Measurements from ENCODE around the gene PPIH.
"Not testable (repeated sequence)": the region's sequence is repeated elsewhere in the genome, so short reads cannot be mapped to it uniquely, and the experiment has no call there.

PPIH gene

GRCh38 chr1:42684139-42684538, 25.9 kb downstream of the PPIH start:
- H3K27me3 ChIP-seq (ENCODE audit: control insufficient read depth, insufficient read depth, low read length): no peaks in the 10 kb centered on the region
- no peaks in the 10 kb centered on the region for H3K9me3 ChIP-seq (ENCODE audit: control insufficient read depth, low read depth, low read length)
- peaks cover 54% of the 10 kb centered on the region for H3K36me3 ChIP-seq (ENCODE audit: control insufficient read depth, low read depth, low read length)
- H3K4me3 ChIP-seq (ENCODE audit: low read length): peak overlapping the region; percentile 92
- H3K4me1 ChIP-seq (ENCODE audit: control insufficient read depth, low read depth, low read length): peaks cover 19% of the 10 kb centered on the region
- peak overlapping the region; percentile 92 for H3K9ac ChIP-seq (ENCODE audit: low read length)
- no peak overlapping the region for H3K27ac ChIP-seq (ENCODE audit: low read length)

GRCh38 chr1:42686418-42686817, 28.2 kb downstream of the PPIH start:
- H3K4me3 ChIP-seq (ENCODE audit: low read length): peak overlapping the region; percentile 92
- no peak overlapping the region for H3K27ac ChIP-seq (ENCODE audit: low read length)
- H3K4me1 ChIP-seq (ENCODE audit: control insufficient read depth, low read depth, low read length): peaks cover 22% of the 10 kb centered on the region
- no peaks in the 10 kb centered on the region for H3K9me3 ChIP-seq (ENCODE audit: control insufficient read depth, low read depth, low read length)
- H3K9ac ChIP-seq (ENCODE audit: low read length): no peak overlapping the region
- peaks cover 60% of the 10 kb centered on the region for H3K36me3 ChIP-seq (ENCODE audit: control insufficient read depth, low read depth, low read length)
- no peaks in the 10 kb centered on the region for H3K27me3 ChIP-seq (ENCODE audit: control insufficient read depth, insufficient read depth, low read length)

- H3K4me1 ChIP-seq (ENCODE audit: control insufficient read depth, low read depth, low read length): peaks cover 20% of the 10 kb centered on the region
- no peak overlapping the region for H3K9ac ChIP-seq (ENCODE audit: low read length)
- peaks cover 64% of the 10 kb centered on the region for H3K36me3 ChIP-seq (ENCODE audit: control insufficient read depth, low read depth, low read length)
- H3K27me3 ChIP-seq (ENCODE audit: control insufficient read depth, insufficient read depth, low read length): no peaks in the 10 kb centered on the region
- no peaks in the 10 kb centered on the region for H3K9me3 ChIP-seq (ENCODE audit: control insufficient read depth, low read depth, low read length)
- no peak overlapping the region for H3K4me3 ChIP-seq (ENCODE audit: low read length)
- H3K27ac ChIP-seq (ENCODE audit: low read length): no peak overlapping the region
These were observed 31.7 kb downstream of the PPIH start for GRCh38 chr1:42689912-42690311.

- no peak overlapping the region for H3K27ac ChIP-seq (ENCODE audit: low read length)
- H3K36me3 ChIP-seq (ENCODE audit: control insufficient read depth, low read depth, low read length): peaks cover 64% of the 10 kb centered on the region
- H3K9ac ChIP-seq (ENCODE audit: low read length): no peak overlapping the region
- H3K4me1 ChIP-seq (ENCODE audit: control insufficient read depth, low read depth, low read length): peaks cover 19% of the 10 kb centered on the region
- no peaks in the 10 kb centered on the region for H3K27me3 ChIP-seq (ENCODE audit: control insufficient read depth, insufficient read depth, low read length)
- H3K4me3 ChIP-seq (ENCODE audit: low read length): no peak overlapping the region
- H3K9me3 ChIP-seq (ENCODE audit: control insufficient read depth, low read depth, low read length): no peaks in the 10 kb centered on the region
These were observed 32.4 kb downstream of the PPIH start for GRCh38 chr1:42690477-42691156.

GRCh38 chr1:42691157-42691498, 32.9 kb downstream of the PPIH start:
- Histone ChIP-seq H3K27me3 (ENCODE audit: control insufficient read depth, insufficient read depth, low read length) (no peaks in the 10 kb centered on the region), H3K4me3 (ENCODE audit: low read length) (no peak overlapping the region), H3K27ac (ENCODE audit: low read length) (no peak overlapping the region), H3K4me1 (ENCODE audit: control insufficient read depth, low read depth, low read length) (peaks cover 19% of the 10 kb centered on the region), H3K9ac (ENCODE audit: low read length) (no peak overlapping the region), H3K9me3 (ENCODE audit: control insufficient read depth, low read depth, low read length) (no peaks in the 10 kb centered on the region), H3K36me3 (ENCODE audit: control insufficient read depth, low read depth, low read length) (peaks cover 64% of the 10 kb centered on the region)

GRCh38 chr1:42692461-42692860, 34.2 kb downstream of the PPIH start:
- H3K9ac ChIP-seq (ENCODE audit: low read length): no peak overlapping the region
- H3K27ac ChIP-seq (ENCODE audit: low read length): no peak overlapping the region
- H3K9me3 ChIP-seq (ENCODE audit: control insufficient read depth, low read depth, low read length): no peaks in the 10 kb centered on the region
- H3K4me1 ChIP-seq (ENCODE audit: control insufficient read depth, low read depth, low read length): peaks cover 10% of the 10 kb centered on the region
- no peaks in the 10 kb centered on the region for H3K27me3 ChIP-seq (ENCODE audit: control insufficient read depth, insufficient read depth, low read length)
- H3K36me3 ChIP-seq (ENCODE audit: control insufficient read depth, low read depth, low read length): peaks cover 69% of the 10 kb centered on the region
- H3K4me3 ChIP-seq (ENCODE audit: low read length): no peak overlapping the region

- Histone ChIP-seq H3K36me3 (ENCODE audit: control insufficient read depth, low read depth, low read length) (peaks cover 69% of the 10 kb centered on the region), H3K4me1 (ENCODE audit: control insufficient read depth, low read depth, low read length) (peaks cover 10% of the 10 kb centered on the region), H3K4me3 (ENCODE audit: low read length) (no peak overlapping the region), H3K27ac (ENCODE audit: low read length) (no peak overlapping the region), H3K9me3 (ENCODE audit: control insufficient read depth, low read depth, low read length) (no peaks in the 10 kb centered on the region), H3K9ac (ENCODE audit: low read length) (no peak overlapping the region), H3K27me3 (ENCODE audit: control insufficient read depth, insufficient read depth, low read length) (no peaks in the 10 kb centered on the region)
These were observed 34.7 kb downstream of the PPIH start for GRCh38 chr1:42692911-42693310.

GRCh38 chr1:42698081-42698813, 40.0 kb downstream of the PPIH start:
- Histone ChIP-seq H3K27ac (ENCODE audit: low read length) (no peak overlapping the region), H3K36me3 (ENCODE audit: control insufficient read depth, low read depth, low read length) (peaks cover 99% of the 10 kb centered on the region), H3K9ac (ENCODE audit: low read length) (no peak overlapping the region), H3K27me3 (ENCODE audit: control insufficient read depth, insufficient read depth, low read length) (no peaks in the 10 kb centered on the region), H3K4me3 (ENCODE audit: low read length) (no peak overlapping the region), H3K9me3 (ENCODE audit: control insufficient read depth, low read depth, low read length) (no peaks in the 10 kb centered on the region), H3K4me1 (ENCODE audit: control insufficient read depth, low read depth, low read length) (no peaks in the 10 kb centered on the region)

GRCh38 chr1:42700006-42700405, 41.8 kb downstream of the PPIH start:
- Histone ChIP-seq H3K9ac (ENCODE audit: low read length) (no peak overlapping the region), H3K4me3 (ENCODE audit: low read length) (no peak overlapping the region), H3K27ac (ENCODE audit: low read length) (no peak overlapping the region), H3K27me3 (ENCODE audit: control insufficient read depth, insufficient read depth, low read length) (no peaks in the 10 kb centered on the region), H3K36me3 (ENCODE audit: control insufficient read depth, low read depth, low read length) (peaks cover 97% of the 10 kb centered on the region), H3K4me1 (ENCODE audit: control insufficient read depth, low read depth, low read length) (no peaks in the 10 kb centered on the region), H3K9me3 (ENCODE audit: control insufficient read depth, low read depth, low read length) (no peaks in the 10 kb centered on the region)

GRCh38 chr1:42703888-42704464, 45.8 kb downstream of the PPIH start:
- H3K9me3 ChIP-seq (ENCODE audit: control insufficient read depth, low read depth, low read length): no peaks in the 10 kb centered on the region
- no peaks in the 10 kb centered on the region for H3K4me1 ChIP-seq (ENCODE audit: control insufficient read depth, low read depth, low read length)
- H3K4me3 ChIP-seq (ENCODE audit: low read length): no peak overlapping the region
- no peak overlapping the region for H3K9ac ChIP-seq (ENCODE audit: low read length)
- no peak overlapping the region for H3K27ac ChIP-seq (ENCODE audit: low read length)
- H3K36me3 ChIP-seq (ENCODE audit: control insufficient read depth, low read depth, low read length): peaks cover 77% of the 10 kb centered on the region
- no peaks in the 10 kb centered on the region for H3K27me3 ChIP-seq (ENCODE audit: control insufficient read depth, insufficient read depth, low read length)

- H3K36me3 ChIP-seq (ENCODE audit: control insufficient read depth, low read depth, low read length): not testable (repeated sequence)
These were observed 54.6 kb downstream of the PPIH start for GRCh38 chr1:42712808-42713207.

GRCh38 chr1:42713293-42713692, 55.1 kb downstream of the PPIH start:
- Histone ChIP-seq H3K27ac (ENCODE audit: low read length) (no peak overlapping the region), H3K4me3 (ENCODE audit: low read length) (no peak overlapping the region), H3K36me3 (ENCODE audit: control insufficient read depth, low read depth, low read length) (no peaks in the 10 kb centered on the region), H3K9ac (ENCODE audit: low read length) (no peak overlapping the region), H3K27me3 (ENCODE audit: control insufficient read depth, insufficient read depth, low read length) (no peaks in the 10 kb centered on the region), H3K4me1 (ENCODE audit: control insufficient read depth, low read depth, low read length) (no peaks in the 10 kb centered on the region), H3K9me3 (ENCODE audit: control insufficient read depth, low read depth, low read length) (no peaks in the 10 kb centered on the region)

More at GRCh38 chr1:42712808-42713207, 54.6 kb downstream of the PPIH start:
- H3K27me3 ChIP-seq (ENCODE audit: control insufficient read depth, insufficient read depth, low read length); H3K4me3 ChIP-seq (ENCODE audit: low read length); H3K9ac ChIP-seq (ENCODE audit: low read length); H3K27ac ChIP-seq (ENCODE audit: low read length); H3K9me3 ChIP-seq (ENCODE audit: control insufficient read depth, low read depth, low read length); H3K4me1 ChIP-seq (ENCODE audit: control insufficient read depth, low read depth, low read length): not testable (repeated sequence)
